Muscle layer of colon (tissue), 2 donors: ENCODE results near the gene STIMATE.

ENCODE experiments used
- H3K27ac ChIP-seq: one replicate; pipeline ENCODE4 v1.7.0; 2013; ENCODE audit warnings: low read depth, mild to moderate bottlenecking, low read length, moderate library complexity
- H3K27me3 ChIP-seq, 2 donors: one replicate each; pipeline ENCODE4 v1.7.0; 2013; ENCODE audit warnings: low read length in 2 of 2, mild to moderate bottlenecking in 2 of 2; ENCODE audit not compliant: insufficient read depth in 2 of 2, control insufficient read depth in 1 of 2
- H3K36me3 ChIP-seq: one replicate; pipeline ENCODE4 v1.7.0; 2013; ENCODE audit warnings: mild to moderate bottlenecking, low read length; ENCODE audit not compliant: insufficient read depth
- H3K4me1 ChIP-seq: one replicate; pipeline ENCODE4 v1.7.0; 2013; ENCODE audit warnings: mild to moderate bottlenecking, low read length; ENCODE audit not compliant: insufficient read depth
- H3K4me3 ChIP-seq, 2 donors: one replicate each; pipeline ENCODE4 v1.7.0; 2013; ENCODE audit warnings: low read length in 2 of 2, low read depth in 1 of 2, mild to moderate bottlenecking in 1 of 2, moderate library complexity in 1 of 2
- H3K9ac ChIP-seq: one replicate; pipeline ENCODE4 v1.7.0; 2013; ENCODE audit warnings: low read length
- H3K9me3 ChIP-seq: one replicate; pipeline ENCODE4 v1.7.0; 2013; ENCODE audit warnings: mild to moderate bottlenecking, low read length
- donor health status: abdominal sarcoma.
- donor health status: Adenocarcinoma of cecum.

Gene STIMATE

DNA sequence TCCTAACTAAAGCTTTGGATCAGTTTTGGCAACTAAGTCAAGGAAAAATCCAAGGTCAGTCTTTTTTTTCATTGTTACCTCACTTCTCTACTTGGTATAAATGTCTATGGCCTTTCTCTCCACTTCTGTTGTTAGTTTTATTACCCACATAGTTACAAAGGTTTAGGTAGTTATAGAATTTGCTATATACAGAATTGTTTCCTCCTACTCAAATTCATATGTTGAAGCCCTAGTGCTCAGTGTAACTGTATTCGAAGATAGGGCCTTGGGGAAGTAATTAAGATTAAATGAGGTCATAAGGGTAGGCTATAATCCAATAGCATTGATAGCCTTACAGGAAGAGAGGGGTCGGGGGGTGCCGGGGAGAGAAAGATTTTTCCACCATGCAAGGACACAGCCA lies 19.7 kb upstream of the STIMATE start:
- Histone ChIP-seq H3K27ac (no peak overlapping the region), H3K36me3 (peaks cover 46% of the 10 kb centered on the region), H3K27me3 (no peaks in the 10 kb centered on the region), H3K4me1 (no peaks in the 10 kb centered on the region), H3K4me3 (no peak overlapping the region), H3K9me3 (no peaks in the 10 kb centered on the region), H3K9ac (no peak overlapping the region)

- Histone ChIP-seq H3K27me3 (no peaks in the 10 kb centered on the region), H3K9me3 (no peaks in the 10 kb centered on the region), H3K36me3 (peaks cover 51% of the 10 kb centered on the region), H3K4me1 (no peaks in the 10 kb centered on the region), H3K4me3 (no peak overlapping the region), H3K27ac (no peak overlapping the region), H3K9ac (no peak overlapping the region)
These were observed 17.9 kb upstream of the STIMATE start for GRCh38 chr3:52915294-52915693.

GRCh38 chr3:52912885-52913731 lies 15.8 kb upstream of the STIMATE start:
- Histone ChIP-seq H3K4me3 (no peak overlapping the region), H3K27ac (no peak overlapping the region), H3K36me3 (peaks cover 42% of the 10 kb centered on the region), H3K9ac (no peak overlapping the region), H3K9me3 (no peaks in the 10 kb centered on the region), H3K4me1 (no peaks in the 10 kb centered on the region), H3K27me3 (no peaks in the 10 kb centered on the region)

- Histone ChIP-seq H3K9ac (no peak overlapping the region), H3K4me3 (no peak overlapping the region), H3K9me3 (no peaks in the 10 kb centered on the region), H3K4me1 (no peaks in the 10 kb centered on the region), H3K36me3 (peaks cover 38% of the 10 kb centered on the region), H3K27me3 (no peaks in the 10 kb centered on the region), H3K27ac (no peak overlapping the region)
These were observed 13.5 kb upstream of the STIMATE start for GRCh38 chr3:52910823-52911222.

DNA sequence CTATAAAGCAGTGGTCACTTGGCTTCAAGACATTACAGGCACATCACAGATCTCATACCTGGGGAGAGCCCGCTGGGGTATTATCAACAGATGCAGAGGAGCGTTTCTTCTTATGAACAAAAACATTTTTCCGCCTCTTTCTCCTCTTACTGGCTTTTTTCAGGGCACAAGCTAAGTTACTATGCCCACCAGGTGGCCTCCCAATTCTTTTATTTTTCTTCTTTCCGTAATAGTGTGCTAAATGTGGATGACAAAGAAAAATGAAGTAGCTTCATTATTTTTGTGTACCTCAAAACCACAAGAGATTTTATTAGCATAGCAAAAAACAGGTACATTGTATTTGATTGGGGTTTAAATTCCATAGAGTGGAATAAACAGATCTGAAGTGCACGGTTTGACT lies 10.1 kb upstream of the STIMATE start:
- Histone ChIP-seq H3K9me3 (no peaks in the 10 kb centered on the region), H3K4me1 (no peaks in the 10 kb centered on the region), H3K9ac (no peak overlapping the region), H3K4me3 (no peak overlapping the region), H3K27me3 (no peaks in the 10 kb centered on the region), H3K36me3 (peaks cover 24% of the 10 kb centered on the region), H3K27ac (no peak overlapping the region)

GRCh38 chr3:52904552-52904951 lies 7.2 kb upstream of the STIMATE start:
- no peaks in the 10 kb centered on the region for H3K9me3 ChIP-seq
- H3K4me3 ChIP-seq, result no peak overlapping the region
- no peaks in the 10 kb centered on the region for H3K4me1 ChIP-seq
- H3K27me3 ChIP-seq, result no peaks in the 10 kb centered on the region
- H3K9ac ChIP-seq, result no peak overlapping the region
- H3K36me3 ChIP-seq, result peaks cover 8% of the 10 kb centered on the region
- H3K27ac ChIP-seq, result no peak overlapping the region

DNA sequence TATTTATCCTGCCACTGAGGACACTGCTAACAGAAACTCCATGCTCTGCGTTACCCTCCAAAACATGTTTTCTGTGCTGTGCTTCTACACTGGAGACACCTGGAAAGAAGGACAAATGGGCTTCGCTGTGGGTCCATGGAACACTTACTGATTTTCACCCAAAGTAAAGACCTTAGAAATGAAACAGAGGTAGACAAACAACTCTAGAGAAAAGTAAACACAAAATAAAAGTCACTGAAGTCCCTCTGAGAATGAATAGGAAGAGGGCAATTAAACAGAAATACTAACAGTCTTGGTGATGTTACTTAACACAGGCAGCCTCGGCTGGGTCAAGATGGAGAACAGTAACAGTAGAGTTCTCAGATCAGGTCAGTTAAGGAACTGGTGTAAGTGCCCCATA lies 6.7 kb upstream of the STIMATE start:
- H3K4me1 ChIP-seq, result no peaks in the 10 kb centered on the region
- H3K9ac ChIP-seq, result no peak overlapping the region
- H3K9me3 ChIP-seq, result no peaks in the 10 kb centered on the region
- H3K27me3 ChIP-seq, result no peaks in the 10 kb centered on the region
- H3K4me3 ChIP-seq, result no peak overlapping the region
- no peak overlapping the region for H3K27ac ChIP-seq
- peaks cover 8% of the 10 kb centered on the region for H3K36me3 ChIP-seq

- peaks cover 48% of the 10 kb centered on the region for H3K4me1 ChIP-seq
- H3K36me3 ChIP-seq, result no peaks in the 10 kb centered on the region
- H3K9ac ChIP-seq, result peak overlapping the region; percentile 58
- peak overlapping the region; percentile 61 to 91 for H3K4me3 ChIP-seq
- H3K9me3 ChIP-seq, result no peaks in the 10 kb centered on the region
- peak overlapping the region; percentile 60 for H3K27ac ChIP-seq
- H3K27me3 ChIP-seq, result no peaks in the 10 kb centered on the region
These were observed 735 bp downstream of the STIMATE start for GRCh38 chr3:52896613-52897012.

- Histone ChIP-seq H3K9ac (no peak overlapping the region), H3K9me3 (no peaks in the 10 kb centered on the region), H3K36me3 (no peaks in the 10 kb centered on the region), H3K4me1 (peaks cover 51% of the 10 kb centered on the region), H3K27ac (no peak overlapping the region), H3K27me3 (no peaks in the 10 kb centered on the region), H3K4me3 (peak overlapping the region; percentile 61 to 91)
These were observed 1.2 kb downstream of the STIMATE start for GRCh38 chr3:52896151-52896550.

DNA sequence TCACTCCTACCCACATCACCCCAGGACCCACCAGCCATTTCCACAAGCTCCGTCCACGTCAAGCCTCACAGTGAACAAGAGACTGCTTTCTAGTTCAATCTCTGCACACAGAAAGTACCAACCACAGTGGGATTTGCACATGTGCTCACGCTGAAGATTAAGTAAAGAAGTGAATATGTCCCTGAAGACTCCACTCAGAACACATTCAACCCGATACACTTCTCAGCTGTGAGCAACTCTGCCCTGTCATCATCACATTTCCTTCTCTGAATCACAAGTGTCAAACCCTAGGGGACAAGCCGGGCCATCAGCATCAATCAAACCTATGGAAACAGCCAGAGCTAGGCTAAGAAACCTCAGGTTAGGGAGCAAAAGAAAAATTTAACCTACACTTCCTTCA lies 1.9 kb downstream of the STIMATE start:
- no peaks in the 10 kb centered on the region for H3K9me3 ChIP-seq
- H3K4me3 ChIP-seq, result no peak overlapping the region
- H3K27ac ChIP-seq, result no peak overlapping the region
- H3K4me1 ChIP-seq, result peaks cover 51% of the 10 kb centered on the region
- no peaks in the 10 kb centered on the region for H3K27me3 ChIP-seq
- no peaks in the 10 kb centered on the region for H3K36me3 ChIP-seq
- no peak overlapping the region for H3K9ac ChIP-seq

GRCh38 chr3:52894756-52895155 lies 2.6 kb downstream of the STIMATE start:
- Histone ChIP-seq H3K9ac (no peak overlapping the region), H3K27ac (no peak overlapping the region), H3K4me1 (peaks cover 51% of the 10 kb centered on the region)

GRCh38 chr3:52893723-52894122 lies 3.6 kb downstream of the STIMATE start:
- Histone ChIP-seq H3K27ac (no peak overlapping the region), H3K27me3 (no peaks in the 10 kb centered on the region), H3K9me3 (no peaks in the 10 kb centered on the region), H3K4me1 (peaks cover 51% of the 10 kb centered on the region), H3K4me3 (no peak overlapping the region), H3K36me3 (no peaks in the 10 kb centered on the region), H3K9ac (no peak overlapping the region)

More at GRCh38 chr3:52894756-52895155, 2.6 kb downstream of the STIMATE start:
- H3K27me3 ChIP-seq, result no peaks in the 10 kb centered on the region
- H3K9me3 ChIP-seq, result no peaks in the 10 kb centered on the region
- no peak overlapping the region for H3K4me3 ChIP-seq
- H3K36me3 ChIP-seq, result no peaks in the 10 kb centered on the region
